Epidermal melanocyte (primary cell): ENCODE measurements around the gene ZDHHC14.

ENCODE experiments used
- DNase-seq: peaks from one replicate; pipeline ENCODE4 v3.0.0; 2011; ENCODE audit warnings: low spot score; ENCODE audit not compliant: insufficient read length

ZDHHC14 gene

DNA sequence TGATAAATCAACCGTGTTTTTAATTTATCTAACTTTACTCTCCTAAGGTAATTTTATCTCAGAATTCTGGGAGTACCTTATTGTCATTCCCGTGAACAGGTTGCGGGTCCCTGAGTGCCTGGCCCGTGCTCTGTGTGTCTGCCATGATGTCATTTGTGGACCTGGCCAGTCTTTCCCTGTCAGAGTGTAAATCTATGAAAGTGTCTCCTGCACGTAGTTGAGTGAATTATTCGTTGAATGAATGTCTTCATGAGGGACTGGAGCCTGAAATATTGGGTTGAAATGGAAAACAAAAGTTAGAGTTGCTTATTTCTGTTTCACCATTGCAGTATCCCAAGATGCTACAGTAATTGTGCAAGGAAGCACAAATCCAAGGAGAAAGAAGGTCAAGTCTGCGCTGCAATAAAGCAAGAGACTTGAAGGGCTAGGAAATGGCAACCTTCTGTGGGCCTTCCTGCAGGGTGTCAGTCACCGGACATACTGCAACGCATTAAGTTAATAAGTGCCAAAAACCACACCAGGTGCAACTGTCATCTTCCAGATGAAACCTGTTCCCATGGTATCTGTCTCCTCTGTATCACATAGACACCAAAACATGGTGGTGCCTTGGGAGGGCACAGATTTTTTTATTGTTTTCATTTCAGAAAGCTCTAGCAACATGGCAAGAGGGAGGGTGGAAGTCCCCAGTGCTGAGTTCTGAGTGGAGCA, 135.5 kb downstream of the ZDHHC14 start:
- DNase-seq = no peak

DNA sequence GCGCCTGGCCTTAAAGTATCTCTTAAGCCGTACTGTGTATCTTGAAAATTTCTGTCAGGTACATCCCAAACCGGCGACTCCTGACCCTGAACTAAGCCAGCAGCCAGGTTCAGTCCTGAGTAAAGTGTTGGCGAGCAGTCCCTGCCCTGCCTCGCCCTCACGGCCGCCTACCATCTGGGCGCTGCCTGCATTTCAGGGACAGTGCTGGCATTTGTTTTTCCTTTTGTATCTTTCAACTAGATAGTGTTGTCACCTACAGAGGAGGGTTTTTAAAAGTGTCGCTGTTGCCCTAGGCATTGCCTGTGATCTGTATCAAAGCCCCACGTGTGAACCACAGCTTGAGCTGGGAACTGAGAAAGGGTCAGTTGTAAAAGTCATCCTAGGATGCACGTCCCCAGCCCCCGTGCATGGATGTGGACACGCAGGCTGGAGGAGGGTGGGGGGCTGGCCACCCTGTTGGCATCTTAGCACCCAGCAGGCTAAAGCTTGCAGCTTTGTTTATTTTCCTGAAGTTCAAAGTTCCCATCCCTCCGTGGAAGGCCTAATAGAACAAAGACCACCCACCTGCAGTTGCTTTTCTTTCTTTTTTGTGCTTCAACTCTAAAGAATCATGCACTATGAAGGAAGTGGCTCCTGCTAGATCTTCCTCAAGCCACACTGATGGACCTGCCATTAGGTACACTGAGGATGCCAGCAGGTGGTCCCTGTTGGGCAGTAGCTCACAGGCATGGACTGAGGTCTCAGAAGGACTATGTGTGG, 136.8 kb downstream of the ZDHHC14 start:
- no peak for DNase-seq

DNA sequence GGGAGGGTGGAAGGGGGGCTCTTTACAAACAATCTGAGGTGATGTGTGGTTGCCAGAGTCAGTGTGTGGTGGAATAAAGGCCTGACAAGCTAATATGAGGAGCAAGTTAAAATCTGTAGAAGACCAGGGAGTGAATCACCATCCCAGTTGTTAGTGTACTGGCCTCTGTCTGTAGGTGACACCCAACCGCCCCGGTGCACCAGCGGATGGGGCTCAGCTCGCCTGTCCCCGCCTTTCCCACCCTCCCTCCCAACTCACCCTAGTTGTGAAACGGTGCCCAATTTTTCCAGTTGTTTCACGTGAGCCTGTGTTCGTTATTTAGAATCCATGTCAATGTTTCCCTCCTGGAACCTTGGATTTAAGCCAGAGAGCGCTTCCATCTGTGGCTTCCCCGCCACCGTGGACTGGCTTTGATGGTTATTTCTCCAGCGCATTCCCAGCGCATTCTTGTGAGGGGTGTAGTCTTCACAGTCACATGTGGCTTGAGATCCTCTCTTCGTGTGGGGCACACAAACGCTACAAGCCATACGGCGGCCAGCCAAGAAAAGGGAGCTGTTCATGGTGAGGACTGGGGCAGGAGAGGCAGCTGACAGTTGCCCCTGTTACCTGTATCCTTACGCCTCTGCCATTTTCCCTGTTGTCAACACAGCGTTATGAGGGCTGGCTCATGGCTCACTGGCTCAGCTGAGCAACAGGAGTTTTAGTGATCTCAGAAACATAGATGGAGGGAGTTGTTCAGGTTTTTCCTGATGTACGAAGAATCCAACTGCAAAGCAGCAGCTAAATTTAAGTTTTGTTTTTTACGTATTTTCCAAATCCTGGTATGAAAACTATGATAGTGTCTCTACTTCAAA, 137.6 kb downstream of the ZDHHC14 start:
- DNase-seq = no peak

DNA sequence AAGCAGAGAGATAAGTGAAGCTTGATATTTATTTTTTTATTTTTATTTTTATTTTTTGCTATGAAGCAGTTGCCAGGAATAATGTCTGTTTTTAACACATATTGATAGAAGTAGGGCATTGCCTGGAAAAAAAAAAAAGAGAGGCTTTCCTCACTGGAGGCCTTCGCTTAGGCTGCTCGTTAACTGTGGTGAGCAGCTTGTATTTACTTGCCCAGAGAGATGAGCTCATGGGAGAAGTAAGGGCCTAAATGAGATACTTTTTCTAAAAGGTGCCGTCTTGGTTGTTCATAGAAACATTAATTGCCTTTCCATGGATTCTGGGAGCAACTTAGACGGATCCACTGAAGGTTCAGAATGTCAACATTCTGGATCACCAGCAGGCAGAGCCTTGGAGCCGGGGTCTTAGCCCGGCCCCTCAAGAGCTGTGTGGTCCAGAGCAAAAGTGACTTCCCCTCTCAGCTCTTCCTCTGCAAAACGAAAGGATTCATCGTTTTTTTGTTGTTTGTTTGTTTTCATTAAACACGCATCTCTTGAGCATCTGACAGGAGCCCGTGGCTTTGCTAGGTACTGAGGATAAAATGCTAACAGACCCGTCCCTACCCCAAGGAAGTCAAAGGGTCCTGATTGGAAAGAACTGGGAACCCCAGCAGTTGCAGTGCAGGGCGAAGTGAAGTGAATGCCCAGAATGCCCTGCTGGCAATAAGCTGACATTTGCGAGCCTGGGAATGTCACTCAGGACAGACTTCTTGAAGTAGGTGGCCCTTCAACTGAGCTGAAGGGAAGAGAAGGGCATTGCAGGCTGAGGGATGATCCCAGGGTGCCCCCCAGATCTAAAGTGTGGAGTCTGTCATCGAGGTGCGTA, 138.5 kb downstream of the ZDHHC14 start:
- DNase-seq = no peak

DNA sequence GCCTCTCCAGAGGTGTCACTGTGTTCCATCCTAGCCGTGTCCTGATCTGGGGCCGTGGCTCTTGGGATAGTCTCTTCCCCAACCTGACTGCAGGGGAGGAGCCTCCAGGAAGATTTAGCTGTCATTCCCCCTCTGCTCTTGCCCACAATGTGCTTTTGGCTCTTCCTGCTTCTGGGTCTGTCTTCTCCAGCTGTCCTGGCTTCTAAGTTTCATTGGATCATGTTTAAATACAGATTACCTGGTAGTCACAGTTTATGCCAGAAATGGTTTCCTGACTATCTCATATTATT, 139.1 kb downstream of the ZDHHC14 start:
- no peak for DNase-seq

DNA sequence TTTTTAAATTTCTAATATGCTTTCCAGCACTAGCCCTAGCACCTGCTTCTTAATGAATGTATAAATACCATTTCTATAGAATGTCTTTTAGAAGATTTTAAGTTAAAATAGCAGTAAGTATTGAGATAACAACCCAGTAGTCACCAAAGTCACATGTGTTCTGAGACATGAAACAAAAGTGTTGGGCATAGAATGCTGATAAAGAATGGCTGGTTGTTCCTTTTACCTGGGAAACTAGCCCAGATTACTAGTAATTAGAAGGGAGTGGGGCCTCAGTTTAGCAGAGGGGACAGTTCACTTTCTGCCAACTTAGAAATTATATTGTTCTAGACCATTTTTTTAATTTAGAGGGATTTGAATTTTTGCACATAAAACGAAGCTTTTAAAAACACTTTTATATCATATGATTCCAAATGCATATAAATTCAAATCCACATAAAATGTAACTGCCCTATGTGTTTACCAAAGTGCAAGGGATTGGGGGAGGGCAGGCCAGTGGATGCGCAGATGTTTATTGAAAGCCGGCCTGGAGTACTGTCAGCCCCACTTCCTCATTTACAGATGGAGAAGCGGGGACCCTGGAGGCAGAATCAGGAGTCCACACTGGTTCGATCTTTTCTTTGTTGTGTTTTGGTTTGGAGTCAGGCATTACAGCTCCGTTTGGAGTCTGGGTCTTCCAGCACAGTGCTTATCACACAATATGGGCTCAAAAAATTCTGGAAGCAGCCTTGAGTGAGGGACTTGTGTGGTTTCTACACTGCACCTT, 139.8 kb downstream of the ZDHHC14 start:
- DNase-seq = no peak

DNA sequence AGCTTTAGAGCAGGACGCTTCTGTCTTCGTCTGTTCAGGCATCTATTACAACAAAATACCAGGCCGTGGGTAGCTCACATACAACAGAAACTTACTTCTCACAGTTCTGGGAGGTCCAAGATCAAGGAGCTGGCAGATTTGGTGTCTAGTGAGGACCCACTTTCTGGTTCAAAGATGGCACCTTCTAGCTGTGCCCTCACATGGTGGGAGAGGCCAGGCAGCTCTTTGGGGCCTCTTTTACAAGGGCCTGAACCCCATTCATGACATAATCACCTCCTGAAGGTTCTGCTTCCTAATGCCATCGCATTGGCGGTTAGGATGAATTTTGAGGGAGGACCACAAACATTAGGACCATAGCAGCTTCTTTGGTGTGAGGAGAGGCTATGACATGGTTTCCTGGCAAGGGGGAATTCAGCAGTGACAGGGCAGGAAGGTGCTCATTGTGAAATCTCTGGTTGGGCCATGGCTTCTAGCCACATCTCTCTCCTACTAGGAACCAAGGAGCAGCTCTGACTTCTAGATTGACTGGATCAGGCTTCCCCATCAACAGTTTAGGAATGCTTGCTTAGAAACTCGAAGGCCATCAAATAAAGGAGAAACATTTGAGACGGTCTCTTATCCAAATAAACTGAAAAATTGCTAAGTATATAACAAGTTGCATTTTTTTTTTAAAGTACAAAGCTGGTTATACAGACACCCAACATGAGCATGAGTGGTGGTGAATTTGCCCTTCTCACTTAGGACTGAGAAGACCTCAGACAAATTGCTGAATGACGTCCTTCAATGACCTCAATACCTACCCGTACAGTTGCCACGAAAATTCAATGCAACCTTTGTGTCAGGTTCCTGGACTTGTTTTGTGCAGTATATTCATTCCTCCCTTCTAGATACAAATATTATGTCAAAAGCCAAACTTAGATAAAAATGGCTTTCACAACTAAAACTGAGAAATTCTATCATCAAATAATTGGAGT, 140.7 kb downstream of the ZDHHC14 start:
- no peak for DNase-seq

DNA sequence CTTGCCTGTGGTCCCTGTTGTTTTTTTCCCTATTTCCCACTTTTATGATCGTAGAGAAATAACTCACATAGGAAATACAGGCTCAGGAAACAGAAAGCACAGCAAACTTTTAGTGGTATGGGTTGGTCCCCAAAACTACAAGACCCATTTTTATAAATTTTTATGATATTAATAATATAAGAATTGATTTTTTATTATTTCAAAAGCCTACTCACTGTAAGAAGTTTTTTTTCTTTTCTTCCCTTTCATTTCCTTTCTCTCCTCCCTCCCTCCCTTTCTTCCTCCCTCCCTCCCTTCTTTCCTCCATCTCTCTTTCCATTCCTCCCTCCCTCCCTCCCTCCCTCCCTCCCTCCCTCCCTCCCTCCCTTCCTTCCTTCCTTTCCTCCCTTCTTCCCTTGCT, 141.5 kb downstream of the ZDHHC14 start:
- DNase-seq = no peak

DNA sequence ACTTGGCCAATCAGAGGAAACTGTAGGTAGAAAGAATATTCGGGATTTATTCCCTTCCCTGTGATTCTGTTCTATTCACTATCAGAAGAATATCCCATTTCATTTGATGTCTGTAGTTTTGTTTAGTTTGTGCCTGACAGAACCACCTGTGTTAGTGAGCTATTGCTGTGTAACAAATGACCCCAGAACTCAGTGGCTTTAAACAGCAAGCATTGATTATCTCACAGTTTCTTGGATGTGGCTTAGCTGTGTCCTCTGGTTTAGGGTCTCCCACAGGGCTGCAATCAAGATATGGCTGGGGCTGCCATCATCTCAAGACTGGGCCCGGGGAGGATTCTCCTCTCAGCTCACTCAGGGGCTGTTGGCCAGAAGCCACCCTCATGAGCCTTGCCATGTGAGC, 143.7 kb downstream of the ZDHHC14 start:
- DNase-seq = no peak

DNA sequence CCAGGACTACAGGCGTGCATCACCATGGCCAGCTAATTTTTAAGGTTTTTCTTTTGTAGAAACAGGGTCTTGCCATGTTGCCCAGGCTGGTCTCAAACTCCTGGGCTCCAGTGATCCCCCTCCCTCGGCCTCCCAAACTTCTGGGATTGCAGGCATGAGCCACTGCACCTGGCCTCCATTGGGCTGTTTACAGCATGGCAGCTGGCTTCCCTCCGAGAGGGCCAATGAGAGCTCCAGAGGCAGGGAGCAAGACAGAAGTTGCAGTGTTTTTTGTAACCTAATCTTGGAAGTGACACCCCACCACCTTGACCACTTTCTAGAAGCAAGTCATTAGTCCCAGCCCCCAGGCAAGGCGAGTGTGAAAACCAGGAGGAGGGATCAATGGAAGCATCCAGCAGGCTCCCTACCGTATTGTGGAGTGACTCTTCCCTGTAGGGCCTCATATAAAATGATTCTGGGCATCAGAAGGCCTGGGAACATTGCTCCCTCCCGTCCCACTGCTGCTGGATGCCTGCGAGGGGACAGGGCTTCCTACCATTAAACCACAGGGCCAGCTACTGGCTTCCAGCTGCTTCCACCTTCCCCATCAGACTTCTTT, 144.4 kb downstream of the ZDHHC14 start:
- no peak for DNase-seq

DNA sequence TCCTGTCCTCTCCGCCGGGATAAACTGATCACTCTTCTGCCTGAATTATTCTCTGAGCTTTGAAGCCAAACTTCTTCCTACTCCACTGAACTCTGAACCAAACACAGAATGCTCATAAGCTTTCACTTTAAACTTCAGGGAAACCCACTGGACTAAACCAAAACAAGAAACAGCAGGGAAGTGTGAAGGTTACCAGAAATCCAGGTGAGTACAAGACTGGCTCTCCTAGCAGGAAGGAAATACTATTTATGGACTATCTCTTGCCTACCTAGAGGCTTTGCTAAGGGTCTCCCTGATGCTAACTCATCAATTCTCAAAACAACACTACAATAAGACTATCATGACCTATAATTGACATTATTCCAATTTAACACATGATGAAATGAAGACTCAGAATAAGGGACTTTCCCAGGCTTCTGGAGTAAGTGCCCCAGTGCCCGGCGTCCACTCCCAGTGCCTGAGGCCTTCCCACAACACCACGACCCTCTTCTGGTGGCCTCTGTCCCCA, 145.0 kb downstream of the ZDHHC14 start:
- no peak for DNase-seq

DNA sequence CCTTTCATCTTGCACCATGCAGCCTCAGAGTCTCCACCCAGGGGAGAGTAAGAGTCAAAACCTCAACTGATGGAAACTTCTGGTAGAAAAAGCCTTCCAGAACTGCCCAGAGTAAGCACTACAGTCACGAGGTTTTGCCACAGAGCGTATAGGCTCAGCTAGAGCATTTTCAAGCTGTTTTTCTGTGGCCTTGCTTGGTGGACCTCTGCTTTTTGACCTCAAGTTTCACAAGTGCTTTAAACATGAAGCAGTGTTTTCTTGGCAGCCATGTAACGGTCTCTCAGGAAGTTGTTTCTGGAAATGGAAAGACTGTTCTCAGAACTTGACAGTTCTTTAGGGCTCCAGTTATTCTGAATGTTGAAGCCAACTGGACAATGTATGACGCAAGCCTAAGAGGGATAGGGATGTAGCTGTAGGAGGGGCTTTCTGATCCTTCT, 146.5 kb downstream of the ZDHHC14 start:
- no peak for DNase-seq

DNA sequence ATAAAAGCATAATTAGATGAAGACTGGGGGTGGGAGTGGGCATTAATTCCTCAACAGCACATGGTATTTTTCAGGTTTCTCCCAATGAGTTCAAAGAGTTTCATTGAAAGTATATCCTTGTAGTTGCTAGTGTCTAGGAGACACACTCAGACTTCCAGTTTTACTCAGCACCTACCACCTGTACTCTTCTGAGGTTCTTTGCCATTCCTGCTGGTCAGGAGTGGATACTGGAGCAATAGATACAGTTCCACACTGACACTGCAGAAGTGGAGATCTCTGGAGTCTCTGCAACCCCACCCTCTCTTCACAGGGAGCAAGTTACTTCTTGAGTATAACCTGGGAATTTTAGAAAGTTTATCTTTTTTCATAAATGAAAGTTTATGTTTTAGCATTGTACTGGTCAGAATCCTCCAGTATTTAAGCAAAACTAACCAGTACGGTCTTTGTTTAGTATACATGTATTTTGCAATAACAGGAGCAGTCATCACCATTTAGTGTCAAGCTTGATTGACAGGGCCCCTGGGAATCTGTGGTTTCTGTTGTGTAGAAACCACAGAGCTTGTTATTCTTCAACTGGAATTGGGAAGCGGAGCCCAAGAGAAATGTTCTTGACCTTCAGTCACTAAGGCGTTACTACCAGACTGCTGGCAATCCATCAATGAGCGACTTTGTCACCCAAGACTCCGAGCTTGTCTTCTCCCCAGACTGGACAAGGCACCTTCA, 148.1 kb downstream of the ZDHHC14 start:
- no peak for DNase-seq

DNA sequence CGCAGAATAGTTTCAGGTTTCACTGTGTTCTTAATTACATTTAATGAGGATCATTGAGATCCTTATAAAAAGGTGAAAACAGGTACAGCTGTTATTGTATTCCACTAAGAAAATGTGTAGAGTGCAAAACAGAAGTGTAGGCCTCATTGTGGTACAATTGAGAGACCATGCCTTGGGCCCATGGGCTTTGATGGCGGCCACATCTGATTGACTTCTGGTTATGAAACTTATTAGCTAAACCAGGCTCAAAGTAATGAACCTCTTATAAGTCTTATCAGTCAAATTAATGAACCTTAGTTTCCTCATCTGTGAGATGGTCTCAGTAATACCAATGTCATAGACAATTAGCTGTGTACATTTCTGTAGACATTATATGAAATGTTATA, 148.7 kb downstream of the ZDHHC14 start:
- DNase-seq = no peak

DNA sequence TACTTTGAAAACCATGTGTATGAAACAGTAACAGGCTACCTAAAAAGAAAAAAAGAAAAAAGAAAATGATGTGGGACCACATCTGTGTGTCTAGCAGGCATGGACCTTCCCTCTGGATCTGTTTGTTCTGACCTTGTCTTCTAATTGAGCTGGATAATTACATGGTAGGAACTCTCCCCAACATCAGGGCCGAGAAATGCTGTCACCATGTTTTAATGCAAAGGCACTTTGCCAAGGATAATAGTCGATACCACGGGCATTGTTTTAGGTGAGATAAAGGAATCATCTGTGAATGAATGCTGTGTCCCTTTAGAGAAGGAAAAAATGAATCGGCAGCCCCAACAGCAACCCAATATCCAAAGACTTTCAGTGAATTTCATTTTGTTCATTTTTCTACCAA, 149.1 kb downstream of the ZDHHC14 start:
- no peak for DNase-seq

DNA sequence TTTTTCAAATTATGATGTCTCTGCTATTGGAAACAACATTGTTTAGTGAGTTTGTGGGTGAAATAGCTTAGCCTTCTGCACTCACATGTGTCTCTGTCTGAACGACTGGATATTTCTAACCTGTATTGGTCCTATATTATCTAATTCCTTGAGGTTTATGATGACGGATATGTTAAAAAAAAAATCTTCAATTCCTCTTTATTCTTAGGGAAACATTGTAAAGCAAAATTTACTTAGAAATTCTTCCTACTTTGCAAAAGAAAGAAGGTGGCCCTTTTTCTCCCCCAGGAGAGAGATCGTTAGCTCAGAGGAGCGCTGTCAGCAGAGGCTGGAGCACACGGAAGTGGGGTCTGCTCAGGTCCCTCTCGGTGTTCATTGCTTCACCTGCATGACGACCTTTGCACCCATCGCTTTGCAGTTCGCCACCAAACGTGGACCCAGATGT, 149.8 kb downstream of the ZDHHC14 start:
- no peak for DNase-seq

DNA sequence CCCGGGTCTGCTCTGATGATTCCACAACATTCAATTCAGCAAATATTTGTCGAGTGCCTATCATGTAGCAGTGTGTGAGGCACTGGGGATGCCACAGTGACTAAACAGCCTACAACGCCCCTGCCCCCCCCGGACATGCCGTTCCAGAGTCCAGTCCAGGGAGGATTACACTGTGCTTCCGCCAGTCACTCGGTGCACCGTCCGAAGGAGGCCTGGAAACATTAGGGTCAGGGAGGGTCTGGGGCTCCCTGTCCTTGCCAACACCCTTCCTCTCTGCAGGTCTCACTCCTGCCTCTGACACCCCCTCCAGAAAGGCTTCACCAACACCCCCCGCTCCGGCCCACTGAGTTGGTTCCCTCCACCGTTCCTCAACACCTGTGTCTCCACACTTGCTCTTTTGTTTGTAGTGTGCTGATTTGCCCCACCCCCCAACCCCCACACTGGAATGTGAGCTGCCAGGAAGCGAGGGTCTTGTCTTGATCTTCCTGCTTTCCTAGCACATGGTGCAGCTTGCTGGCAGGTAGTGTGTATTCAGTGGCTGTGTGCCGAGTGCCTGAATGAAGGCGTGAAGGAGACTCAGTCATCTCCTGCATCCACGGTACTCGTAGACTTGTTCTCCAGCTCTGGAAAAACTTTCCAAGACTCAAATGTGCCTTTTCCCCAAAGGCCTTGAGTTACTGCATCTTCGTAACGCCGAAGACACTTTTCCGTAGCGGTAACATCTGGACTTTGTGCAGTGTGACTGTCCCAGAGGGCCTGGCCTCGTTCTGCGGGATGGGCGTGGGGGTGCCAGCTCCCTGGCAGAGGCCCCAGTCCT, 150.4 kb downstream of the ZDHHC14 start:
- no peak for DNase-seq
